Endothelial cell of umbilical vein (primary cell): ENCODE measurements around the gene GAPVD1.

Experiments used
- CTCF ChIP-seq, 2 donors: IDR thresholded peaks; 1 replicate in 1 of 2; 2 replicates in 1 of 2; pipeline ENCODE4 v1.5.1; 2011; ENCODE audit warnings: low read length in 2 of 2, mild to moderate bottlenecking in 2 of 2, moderate library complexity in 2 of 2, control low read depth in 1 of 2, inconsistent platforms in 1 of 2, low read depth in 1 of 2; ENCODE audit not compliant: insufficient read depth in 1 of 2; ENCODE audit errors: extremely low read depth in 1 of 2
- POLR2A ChIP-seq: IDR thresholded peaks from 2 replicates; pipeline ENCODE4 v1.6.1; 2012; ENCODE audit warnings: low read depth, mild to moderate bottlenecking, control low read depth, low read length
- POLR2AphosphoS5 ChIP-seq: IDR thresholded peaks from 2 replicates; pipeline ENCODE4 v1.6.1; 2012; ENCODE audit warnings: low read depth, mild to moderate bottlenecking, control low read depth, low read length, moderate library complexity; ENCODE audit not compliant: insufficient read depth
- TF ChIP-seq, protein P1 (sequence below): IDR thresholded peaks from 2 replicates; pipeline ENCODE4 v1.6.1; 2011; ENCODE audit not compliant: insufficient read depth, insufficient read length

- no peak for TF ChIP-seq CTCF (IDR thresholded peaks at IDR 0.05; ENCODE audit: extremely low read depth in 1 of 2, insufficient read depth in 1 of 2, low read depth in 1 of 2, low read length in 2 of 2)
- no peak for TF ChIP-seq POLR2AphosphoS5
- no peak for TF ChIP-seq POLR2A
- TF ChIP-seq, protein P1, sequence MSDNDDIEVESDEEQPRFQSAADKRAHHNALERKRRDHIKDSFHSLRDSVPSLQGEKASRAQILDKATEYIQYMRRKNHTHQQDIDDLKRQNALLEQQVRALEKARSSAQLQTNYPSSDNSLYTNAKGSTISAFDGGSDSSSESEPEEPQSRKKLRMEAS = no peak
Observed at GRCh38 chr9:125375820-125376219, 114.2 kb downstream of the GAPVD1 start.
